Measurements from ENCODE around the gene TMTC2.

The TMTC2 gene

DNA sequence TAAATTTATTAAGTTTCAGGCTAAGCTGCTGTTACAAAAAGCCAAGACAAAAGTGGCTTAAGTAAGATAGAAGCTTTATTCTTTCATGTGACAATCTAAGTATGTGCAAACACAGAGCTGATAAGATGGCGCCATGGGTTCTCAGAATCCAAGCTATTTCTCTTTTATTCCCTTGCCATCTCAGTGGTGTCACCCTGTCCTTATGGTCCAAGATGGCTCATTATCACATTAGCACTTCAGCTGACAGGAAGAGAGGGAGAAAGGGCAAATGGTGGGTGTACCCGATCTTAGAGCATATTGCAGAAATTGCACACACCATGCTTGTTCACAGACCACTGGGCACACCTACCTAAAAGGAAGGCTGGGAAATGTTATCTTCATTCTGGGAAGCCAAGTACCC lies 211.7 kb downstream of the TMTC2 start:
- no peak for DNase-seq

- no peak for DNase-seq
Observed at GRCh38 chr12:82904219-82904790, 217.6 kb downstream of the TMTC2 start.

- no peak for DNase-seq
Observed at GRCh38 chr12:82910246-82910893, 223.7 kb downstream of the TMTC2 start.

GRCh38 chr12:82912406-82912805 lies 225.7 kb downstream of the TMTC2 start:
- DNase-seq: no peak

DNA sequence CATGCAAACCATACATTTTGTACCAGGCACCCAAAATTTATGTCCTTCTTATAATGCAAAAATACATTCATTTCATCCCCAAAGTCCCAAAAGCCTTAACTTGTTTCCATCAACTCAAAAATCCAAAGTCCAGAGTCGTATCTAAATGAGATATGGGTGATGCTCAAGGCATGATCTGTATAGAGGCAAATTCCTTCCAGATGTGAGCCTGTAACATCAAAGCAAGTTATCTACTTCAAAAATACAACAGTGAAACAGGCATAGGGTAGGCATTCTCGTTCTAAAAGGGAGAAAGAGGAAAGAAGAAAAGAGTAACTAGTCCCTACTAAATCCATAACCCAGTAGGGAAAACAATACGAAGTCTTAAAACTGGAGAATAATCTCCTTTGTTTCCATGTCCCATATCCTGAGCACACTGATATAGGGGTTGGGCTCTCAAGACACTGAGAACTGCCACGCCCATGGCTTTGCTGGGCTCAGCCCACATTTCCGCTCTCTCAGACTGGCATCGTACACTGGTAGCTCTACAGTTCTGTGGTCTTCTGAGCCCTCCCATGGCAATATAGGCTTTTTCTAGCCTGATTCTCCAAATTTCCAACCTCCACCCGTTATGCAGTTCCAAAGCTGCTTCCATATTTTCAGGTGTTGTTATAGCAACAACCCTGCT lies 232.8 kb downstream of the TMTC2 start:
- no peak for DNase-seq

DNA sequence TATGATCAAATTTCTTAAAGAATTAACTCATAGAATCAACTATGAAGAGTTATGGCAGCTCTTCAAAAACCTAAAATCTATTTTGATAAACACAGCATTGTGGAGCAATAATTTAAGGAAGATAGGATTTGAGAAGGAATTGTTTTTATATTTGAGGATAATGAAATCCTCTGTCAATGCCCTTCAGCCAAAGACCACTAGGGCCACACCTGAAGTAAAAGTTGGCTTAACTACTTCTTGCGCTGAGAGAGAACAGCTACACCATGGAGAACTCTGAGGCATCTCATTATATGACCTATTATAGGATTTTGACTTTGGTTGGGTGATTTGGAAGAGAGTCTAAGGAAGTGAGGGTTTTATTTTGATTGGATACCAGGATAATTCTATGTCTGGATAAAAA lies 237.2 kb downstream of the TMTC2 start:
- DNase-seq: no peak

DNA sequence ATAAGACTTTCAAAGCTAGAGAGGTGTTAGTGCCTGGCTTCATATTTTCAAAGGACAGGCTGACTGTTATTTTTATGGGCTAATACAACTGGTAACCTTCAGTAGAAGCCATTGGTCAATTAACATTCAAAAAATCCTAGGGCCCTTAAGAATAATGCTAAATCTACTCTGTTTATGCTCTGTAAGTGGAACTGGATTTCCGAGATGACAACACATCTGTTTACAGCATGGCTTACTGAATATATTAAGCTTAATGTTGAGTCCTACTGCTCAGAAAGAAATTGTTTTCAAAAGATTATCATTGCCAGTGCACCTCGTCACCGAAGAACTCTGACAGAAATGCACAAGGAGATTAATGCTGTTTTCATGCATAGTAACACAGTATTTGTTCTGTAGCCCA lies 239.9 kb downstream of the TMTC2 start:
- no peak for DNase-seq

DNA sequence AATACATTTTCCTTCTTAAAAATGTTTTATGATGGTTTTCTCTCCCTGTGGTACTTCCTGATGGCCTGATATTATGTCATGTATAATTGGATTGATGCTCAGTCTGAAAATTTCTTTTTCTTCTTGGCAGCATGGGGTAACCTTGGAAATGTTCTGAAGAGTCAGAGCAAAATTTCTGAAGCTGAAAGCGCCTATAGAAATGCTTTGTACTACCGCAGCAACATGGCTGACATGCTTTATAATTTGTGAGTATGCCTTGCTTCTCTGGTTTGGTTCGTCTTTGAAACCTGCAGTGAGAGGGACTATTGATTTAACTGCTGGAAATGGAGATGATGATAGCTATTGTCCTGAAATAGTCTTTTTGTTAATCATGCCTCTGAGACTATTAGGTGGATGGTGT lies 243.6 kb downstream of the TMTC2 start:
- DNase-seq: no peak

DNA sequence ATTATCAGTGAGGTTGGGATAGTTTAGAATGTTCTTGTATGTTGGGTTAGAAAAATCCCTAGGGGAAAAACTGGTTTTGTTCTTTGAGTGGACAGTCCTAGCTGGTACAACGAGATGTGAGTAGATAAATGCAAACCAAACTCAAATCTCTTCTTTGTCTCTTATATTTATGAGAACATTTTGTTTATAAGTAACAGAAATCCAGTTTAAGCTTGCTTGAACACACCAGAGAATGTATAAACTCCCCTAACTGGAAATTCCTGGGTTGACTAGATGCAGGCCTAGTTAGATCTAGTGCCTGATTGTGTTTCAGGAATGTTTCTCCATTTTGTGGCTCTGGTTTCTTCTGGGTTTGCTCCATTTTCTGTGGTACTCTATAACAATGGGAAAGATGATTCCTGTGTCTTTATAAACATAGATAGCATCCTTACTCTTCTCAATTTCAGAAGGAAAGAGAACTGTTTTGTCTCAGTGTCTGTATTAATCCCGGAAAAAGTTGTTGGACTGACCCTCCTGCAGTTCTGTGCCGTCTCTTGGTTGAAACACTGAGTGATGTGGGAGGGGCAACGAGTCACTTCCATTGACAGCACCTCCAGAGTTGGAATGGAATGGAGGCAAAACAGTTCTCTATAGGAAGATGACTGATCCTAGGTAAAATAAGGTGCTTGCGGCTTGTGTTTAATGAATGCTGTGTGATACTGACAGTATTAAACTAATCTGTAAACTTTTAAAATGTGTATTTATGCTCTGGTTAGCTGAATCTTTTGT lies 244.8 kb downstream of the TMTC2 start:
- DNase-seq: no peak

- DNase-seq: no peak
Observed at GRCh38 chr12:82937151-82937550, 250.4 kb downstream of the TMTC2 start.

GRCh38 chr12:82942521-82942920 lies 255.8 kb downstream of the TMTC2 start:
- DNase-seq: no peak

- no peak for DNase-seq
Observed at GRCh38 chr12:82942991-82943401, 256.3 kb downstream of the TMTC2 start.

DNA sequence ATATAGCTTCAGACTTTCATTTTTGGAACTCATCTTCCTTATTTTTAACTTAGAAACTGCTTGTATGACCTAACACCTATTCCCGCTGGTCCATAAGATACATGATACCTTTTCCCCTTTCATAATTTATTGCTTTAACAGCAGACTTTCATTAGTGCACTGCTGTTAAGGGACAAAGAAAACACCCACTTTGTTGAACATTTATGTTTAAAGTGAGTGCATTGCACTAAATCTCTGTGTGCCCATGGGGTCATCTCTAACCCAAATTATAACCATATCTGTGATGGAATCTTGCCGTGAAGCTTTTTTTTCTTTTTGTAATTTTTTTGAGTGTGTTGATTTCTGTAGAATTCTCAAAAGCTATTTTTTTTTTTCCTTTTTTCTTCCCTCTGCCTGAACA lies 261.8 kb downstream of the TMTC2 start:
- DNase-seq: no peak

GRCh38 chr12:82950356-82950755 lies 263.6 kb downstream of the TMTC2 start:
- DNase-seq: no peak

DNA sequence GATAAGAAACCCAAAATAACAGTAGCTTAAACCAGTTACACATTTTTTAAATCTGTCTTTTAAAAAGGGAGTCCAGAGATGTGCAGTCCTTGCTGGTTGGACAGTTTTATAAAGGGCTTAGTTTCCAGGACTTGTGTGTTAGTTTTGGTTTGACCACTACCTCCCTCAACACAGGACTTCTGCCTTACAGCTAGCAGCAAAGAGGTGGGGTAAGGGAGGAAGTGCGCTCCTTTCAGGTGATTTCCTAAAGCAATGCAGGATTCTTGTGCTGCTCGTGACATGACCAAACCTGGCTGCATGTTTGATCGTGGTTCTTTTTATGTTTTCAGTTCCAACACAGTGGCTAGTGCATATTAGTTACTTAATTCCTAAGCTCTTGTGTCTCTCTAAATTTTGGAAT lies 266.2 kb downstream of the TMTC2 start:
- DNase-seq: no peak

GRCh38 chr12:82953397-82953796 lies 266.7 kb downstream of the TMTC2 start:
- DNase-seq: no peak

GRCh38 chr12:82954064-82954463 lies 267.4 kb downstream of the TMTC2 start:
- no peak for DNase-seq

DNA sequence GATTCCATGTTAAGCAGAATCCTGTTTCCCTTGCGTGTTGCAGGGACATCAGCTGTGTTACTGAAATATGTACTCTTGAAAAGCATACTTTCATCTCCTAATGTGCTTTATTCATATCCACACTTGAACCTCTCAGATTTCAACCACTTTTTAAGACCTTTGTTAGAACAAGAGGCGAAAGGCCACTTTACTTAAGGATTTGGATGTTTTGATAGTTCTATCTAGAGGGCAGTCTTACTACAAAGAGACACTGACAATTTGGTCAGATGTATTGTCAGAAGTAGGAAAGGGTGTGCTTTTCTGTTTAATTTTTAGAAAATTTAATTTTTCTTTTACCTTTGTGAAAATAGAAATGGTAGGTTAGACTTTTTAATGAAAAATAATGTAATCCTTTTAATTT lies 267.9 kb downstream of the TMTC2 start:
- DNase-seq: no peak

DNA sequence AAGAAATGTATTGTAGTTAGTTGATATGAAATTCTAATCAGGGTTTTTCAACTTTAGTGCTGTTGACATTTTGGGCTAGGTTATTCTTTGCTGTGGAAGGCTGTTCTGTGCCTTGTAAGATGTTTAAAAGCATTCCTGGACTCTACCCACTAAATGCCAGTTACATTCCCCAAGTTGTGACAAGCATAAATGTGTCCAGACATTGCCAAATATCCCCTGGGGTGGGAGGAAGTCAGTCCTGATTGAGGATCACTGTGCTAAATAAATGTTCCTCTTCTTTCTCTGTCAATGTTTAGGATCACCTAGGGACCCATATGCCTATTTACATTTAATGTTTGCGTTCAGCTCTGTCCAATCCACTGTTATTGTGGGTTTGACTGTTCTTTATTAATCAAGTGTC lies 268.3 kb downstream of the TMTC2 start:
- no peak for DNase-seq

- DNase-seq: no peak
Observed at GRCh38 chr12:82958966-82959365, 272.3 kb downstream of the TMTC2 start.

DNA sequence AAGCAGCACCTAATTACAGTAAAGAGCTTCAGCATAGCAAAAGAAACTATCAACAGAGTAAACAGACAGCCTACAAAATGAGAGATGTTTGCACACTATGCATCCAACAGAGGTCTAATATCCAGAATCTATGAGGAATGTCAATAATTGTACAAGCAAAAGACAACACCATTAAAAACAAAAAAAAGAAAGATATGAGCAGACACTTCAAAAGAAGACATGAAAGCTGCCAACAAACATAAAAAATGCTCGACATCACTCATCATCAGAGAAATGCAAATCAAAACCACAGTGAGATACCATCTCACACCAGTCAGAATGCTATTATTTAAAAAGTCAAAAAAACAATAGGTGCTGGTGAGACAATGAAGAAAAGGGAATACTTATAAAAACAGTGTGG lies 273.1 kb downstream of the TMTC2 start:
- no peak for DNase-seq

DNA sequence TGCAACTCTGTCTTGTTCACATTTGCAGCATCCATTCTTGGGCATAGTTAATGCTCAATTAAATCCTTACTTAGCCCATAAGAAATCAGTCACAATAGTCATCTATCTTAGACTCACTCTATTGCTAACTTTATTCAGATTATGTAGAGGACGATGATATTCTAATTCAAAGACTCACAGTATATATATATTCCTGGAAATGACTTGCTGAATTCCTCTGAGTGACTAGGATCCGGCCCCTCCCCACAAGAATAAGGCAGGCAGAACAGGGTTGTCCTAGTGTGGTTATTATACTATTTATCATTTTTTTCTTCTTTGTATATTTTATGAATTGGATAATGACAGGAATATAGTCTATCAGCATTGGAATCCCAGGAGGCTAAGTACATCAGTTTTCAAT lies 275.1 kb downstream of the TMTC2 start:
- no peak for DNase-seq

DNA sequence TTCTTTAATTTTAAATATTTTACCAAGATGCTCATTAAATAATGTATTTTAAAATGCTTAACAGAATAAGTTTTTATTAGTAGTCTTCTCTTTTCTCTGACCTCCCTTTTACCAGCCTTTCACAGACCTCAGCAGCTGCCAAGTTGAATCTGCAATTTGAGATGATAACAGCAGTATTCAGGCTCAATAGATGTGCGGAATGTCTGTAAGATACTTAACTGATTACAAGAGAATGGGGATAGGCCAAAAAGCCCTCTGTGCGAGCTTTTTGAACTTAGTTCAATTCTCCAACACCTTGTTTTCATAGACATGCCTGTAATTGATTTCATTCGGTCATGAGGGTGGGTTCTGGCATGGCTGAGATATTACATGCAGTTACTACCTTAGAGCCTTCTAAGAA lies 277.2 kb downstream of the TMTC2 start:
- DNase-seq: no peak

GRCh38 chr12:82964446-82964845 lies 277.7 kb downstream of the TMTC2 start:
- DNase-seq: no peak

All from SW 1271 (cell line).